Mammary epithelial cell (primary cell): ENCODE data around the gene TEX12.

Experiments used
- CTCF ChIP-seq, 2 donors: IDR thresholded peaks in 1 of 2; conservative IDR thresholded peaks in 1 of 2; 2 replicates each; pipeline ENCODE4 v1.5.1; 2011 to 2012; ENCODE audit warnings: inconsistent platforms in 2 of 2, low read length in 2 of 2, mild to moderate bottlenecking in 2 of 2, control low read depth in 1 of 2, low read depth in 1 of 2; ENCODE audit not compliant: insufficient read depth in 1 of 2; ENCODE audit errors: extremely low read depth in 1 of 2
- EZH2 ChIP-seq: IDR thresholded peaks from 2 replicates; pipeline ENCODE4 v1.6.1; 2012; ENCODE audit warnings: low read length, inconsistent platforms, borderline replicate concordance

- TF ChIP-seq EZH2 (no peak), CTCF (conservative IDR thresholded peaks at IDR 0.05 in 1 of 2, IDR thresholded peaks at IDR 0.05 in 1 of 2; ENCODE audit: extremely low read depth in 1 of 2, insufficient read depth in 1 of 2, low read depth in 1 of 2, low read length in 2 of 2) (no peak)
These were observed 32.7 kb upstream of the TEX12 start for GRCh38 chr11:112134473-112134872.
